Neural progenitor cell (in vitro differentiated cells): ENCODE results near the gene CLMP. TPM values are rescaled to one million over a fixed set of nuclear protein-coding genes. Genes with fewer than 3 reads are reported as not detected.
A peak's percentile ranks its signal among the peaks of the same experiment; 100 is the strongest.

ENCODE experiments used
- DNase-seq: peaks from one replicate; pipeline ENCODE4 v3.0.0-alpha.2; 2016; ENCODE audit warnings: low spot score
- H2AFZ ChIP-seq: fragments of 200-600 bp; sonication (generic); replicated peaks from 2 replicates; pipeline ENCODE4 v1.6.1; 2016; ENCODE audit warnings: antibody characterized with exemption
- H3F3A ChIP-seq: fragments of 200-600 bp; sonication (generic); 2 replicates; pipeline ENCODE4 v1.6.1; 2016; ENCODE audit warnings: antibody characterized with exemption, low read depth
- H3K27ac ChIP-seq: fragments of 200-600 bp; sonication (generic); 2 replicates; pipeline ENCODE4 v1.5.1; 2016; ENCODE audit warnings: mild to moderate bottlenecking
- H3K27me3 ChIP-seq: fragments of 200-600 bp; sonication (generic); 2 replicates; pipeline ENCODE4 v1.6.1; 2016; ENCODE audit warnings: mild to moderate bottlenecking, moderate library complexity
- H3K36me3 ChIP-seq: fragments of 200-600 bp; sonication (generic); 2 replicates; pipeline ENCODE4 v1.5.1; 2016
- H3K4me1 ChIP-seq: fragments of 200-600 bp; sonication (generic); 2 replicates; pipeline ENCODE4 v1.6.1; 2016; ENCODE audit warnings: mixed run types
- H3K4me2 ChIP-seq: fragments of 200-600 bp; sonication (generic); 2 replicates; pipeline ENCODE4 v1.6.1; 2016
- H3K4me3 ChIP-seq: fragments of 200-600 bp; sonication (generic); 2 replicates; pipeline ENCODE4 v1.5.1; 2016
- H3K79me2 ChIP-seq: fragments of 200-600 bp; sonication (generic); 2 replicates; pipeline ENCODE4 v1.6.1; 2016; ENCODE audit warnings: low read depth
- H3K9ac ChIP-seq: fragments of 200-600 bp; sonication (generic); 2 replicates; pipeline ENCODE4 v1.6.1; 2016
- H3K9me3 ChIP-seq: fragments of 200-600 bp; sonication (generic); 2 replicates; pipeline ENCODE4 v1.5.1; 2016; ENCODE audit warnings: low read depth
- H4K20me1 ChIP-seq: fragments of 200-600 bp; sonication (generic); 2 replicates; pipeline ENCODE4 v1.6.1; 2016; ENCODE audit warnings: low read depth
- H3K27ac Mint-ChIP-seq: 3 replicates; pipeline ENCODE4 v1.8.0; 2021; ENCODE audit warnings: mixed read lengths
- H3K27me3 Mint-ChIP-seq: 2 replicates; pipeline ENCODE4 v1.8.0; 2022; ENCODE audit warnings: low read depth, mild to moderate bottlenecking, inconsistent platforms, moderate library complexity, mixed read lengths; ENCODE audit not compliant: insufficient read depth
- H3K36me3 Mint-ChIP-seq: 3 replicates; pipeline ENCODE4 v1.8.0; 2021; ENCODE audit warnings: mixed read lengths
- H3K4me1 Mint-ChIP-seq: 3 replicates; pipeline ENCODE4 v1.8.0; 2021; ENCODE audit warnings: mixed read lengths
- H3K4me3 Mint-ChIP-seq: 3 replicates; pipeline ENCODE4 v1.8.0; 2021; ENCODE audit warnings: mild to moderate bottlenecking, moderate library complexity, mixed read lengths
- H3K9me3 Mint-ChIP-seq: 3 replicates; pipeline ENCODE4 v1.8.0; 2020; ENCODE audit warnings: mixed read lengths
- CTCF ChIP-seq: fragments of 200-600 bp; sonication (generic); IDR thresholded peaks from 2 replicates; pipeline ENCODE4 v1.5.1; 2017; ENCODE audit warnings: antibody characterized with exemption, mild to moderate bottlenecking
- EZH2 ChIP-seq: fragments of 200-600 bp; sonication (generic); IDR thresholded peaks from 2 replicates; pipeline ENCODE4 v1.6.1; 2017; ENCODE audit warnings: antibody characterized with exemption, mild to moderate bottlenecking, moderate library complexity
- EZH2phosphoT487 ChIP-seq: fragments of 200-600 bp; sonication (generic); IDR thresholded peaks from 2 replicates; pipeline ENCODE4 v1.6.1; 2017; ENCODE audit warnings: antibody characterized with exemption
- total RNA-seq: library from RNA; depleted of rRNA; stranded (reverse); fragments of >200 nt; gene quantifications from 2 replicates; pipeline ENCODE4 v1.2.3, GENCODE V29; 2015; ENCODE audit warnings: low replicate concordance

Gene CLMP
- total RNA-seq, 1 donor from 2014 or later = 10.7 TPM

DNA sequence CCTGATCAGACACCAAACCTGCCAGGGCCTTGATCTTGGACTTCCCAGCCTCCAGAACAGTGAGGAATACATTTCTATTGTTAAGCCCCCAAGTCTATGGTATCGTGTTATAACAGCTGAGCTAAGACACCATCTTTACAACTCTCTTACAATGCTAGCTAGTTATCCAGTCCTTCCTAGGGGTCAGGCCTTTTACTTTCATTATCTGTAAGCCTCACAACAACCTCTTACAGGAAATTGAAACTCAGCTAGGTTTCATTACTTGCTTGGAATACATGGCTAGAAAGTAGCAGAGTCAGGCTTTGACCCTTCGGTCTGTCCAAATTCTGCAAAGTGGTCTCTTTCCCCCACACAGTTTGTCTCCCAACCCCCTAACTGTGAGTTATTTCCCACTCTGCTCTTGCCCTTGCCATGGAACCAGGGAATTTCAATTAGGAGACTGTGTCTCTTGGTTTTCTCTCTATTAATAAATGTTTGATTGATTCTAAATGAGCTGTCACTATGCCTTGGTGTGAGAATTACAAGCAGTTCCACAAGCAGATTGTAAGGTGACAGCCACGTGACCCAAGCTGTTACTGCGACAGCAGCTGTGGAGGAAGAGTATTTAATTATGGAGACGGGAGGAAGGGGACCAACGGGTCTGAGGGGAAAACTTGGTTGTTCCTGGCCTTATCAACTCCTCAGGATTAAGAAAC is 38.4 kb upstream of the CLMP start:
- Mint-ChIP-seq H3K27ac (peak overlapping the region; percentile 36), H3K27me3 (peaks cover 7% of the 10 kb centered on the region), H3K36me3 (no peaks in the 10 kb centered on the region), H3K4me3 (no peak overlapping the region), H3K4me1 (peaks cover 23% of the 10 kb centered on the region), H3K9me3 (no peaks in the 10 kb centered on the region)
- no peaks in the 10 kb centered on the region for H3K36me3 ChIP-seq
- H3K79me2 ChIP-seq = no peaks in the 10 kb centered on the region
- no peak overlapping the region for H2AFZ ChIP-seq
- H3K4me3 ChIP-seq = no peak overlapping the region
- H3K9me3 ChIP-seq = no peaks in the 10 kb centered on the region
- no peak overlapping the region for H3K9ac ChIP-seq
- no peak overlapping the region for H3K4me2 ChIP-seq
- no peak overlapping the region for H3K27ac ChIP-seq
- H3K27me3 ChIP-seq = no peaks in the 10 kb centered on the region
- DNase-seq = no peak
- TF ChIP-seq EZH2 (no peak), CTCF (no peak)
- H3K4me1 ChIP-seq = peaks cover 8% of the 10 kb centered on the region
- no peaks in the 10 kb centered on the region for H3F3A ChIP-seq
- H4K20me1 ChIP-seq = no peaks in the 10 kb centered on the region

DNA sequence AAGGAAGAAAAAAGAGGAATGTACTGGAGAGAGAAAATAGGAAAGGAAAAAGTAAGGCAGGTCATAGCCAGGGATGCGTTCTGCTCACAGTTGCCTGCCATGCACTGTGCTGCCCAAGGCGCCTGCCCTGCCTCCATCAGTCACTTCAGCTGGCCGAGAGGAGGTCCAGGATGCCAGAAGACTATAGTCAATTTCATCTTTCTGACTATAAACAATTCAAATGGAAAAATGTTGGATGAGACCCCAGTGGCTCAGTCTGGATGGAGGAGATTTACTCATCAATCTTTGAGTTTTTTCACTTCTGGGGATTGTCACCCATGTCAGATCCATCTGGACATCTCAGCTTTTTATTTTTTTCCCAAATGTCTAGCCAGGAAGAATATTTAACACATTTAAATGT is 36.7 kb upstream of the CLMP start:
- Histone ChIP-seq H3K4me1 (peaks cover 9% of the 10 kb centered on the region), H2AFZ (no peak overlapping the region), H3K27ac (no peak overlapping the region), H3K9me3 (no peaks in the 10 kb centered on the region), H3F3A (no peaks in the 10 kb centered on the region), H3K79me2 (no peaks in the 10 kb centered on the region), H3K36me3 (no peaks in the 10 kb centered on the region), H3K27me3 (no peaks in the 10 kb centered on the region), H3K4me2 (no peak overlapping the region), H3K9ac (no peak overlapping the region), H4K20me1 (no peaks in the 10 kb centered on the region), H3K4me3 (no peak overlapping the region)
- Mint-ChIP-seq H3K4me1 (peaks cover 36% of the 10 kb centered on the region), H3K36me3 (no peaks in the 10 kb centered on the region), H3K9me3 (no peaks in the 10 kb centered on the region), H3K27me3 (peaks cover 11% of the 10 kb centered on the region), H3K4me3 (no peak overlapping the region), H3K27ac (peak overlapping the region; percentile 39)
- no peak for DNase-seq
- TF ChIP-seq EZH2 = no peak
- TF ChIP-seq CTCF = no peak
- TF ChIP-seq EZH2phosphoT487 = no peak

GRCh38 chr11:123231256-123231655 is 36.2 kb upstream of the CLMP start:
- H3K36me3 ChIP-seq = no peaks in the 10 kb centered on the region
- no peak overlapping the region for H3K4me2 ChIP-seq
- H3K9me3 ChIP-seq = no peaks in the 10 kb centered on the region
- TF ChIP-seq CTCF (no peak), EZH2phosphoT487 (no peak), EZH2 (no peak)
- Mint-ChIP-seq H3K27ac (peak overlapping the region; percentile 39), H3K9me3 (no peaks in the 10 kb centered on the region), H3K27me3 (peaks cover 11% of the 10 kb centered on the region), H3K4me1 (peaks cover 36% of the 10 kb centered on the region), H3K4me3 (no peak overlapping the region), H3K36me3 (no peaks in the 10 kb centered on the region)
- DNase-seq = no peak
- H3K4me3 ChIP-seq = no peak overlapping the region
- peaks cover 10% of the 10 kb centered on the region for H3K4me1 ChIP-seq
- no peak overlapping the region for H3K27ac ChIP-seq
- H4K20me1 ChIP-seq = no peaks in the 10 kb centered on the region
- H3K9ac ChIP-seq = no peak overlapping the region
- H3F3A ChIP-seq = no peaks in the 10 kb centered on the region
- H3K79me2 ChIP-seq = no peaks in the 10 kb centered on the region
- H3K27me3 ChIP-seq = no peaks in the 10 kb centered on the region
- H2AFZ ChIP-seq = no peak overlapping the region
